Measurements from ENCODE around the gene GARIN6.
"Not testable (repeated sequence)": the region's sequence is repeated elsewhere in the genome, so short reads cannot be mapped to it uniquely, and the experiment has no call there.

Gene GARIN6

GRCh38 chr12:99647453-99647852 is at the start of gene GARIN6:
GARIN6 (plus strand) TSS chr12:99647753; CDS start chr12:99648175, 422 bp downstream.
- in situ Hi-C loops (cut with HindIII; ENCODE audit: low sequenced_read_pairs), result no loop called here

GRCh38 chr12:99598785-99599184 is 48.8 kb upstream of the GARIN6 start:
- in situ Hi-C loops (cut with HindIII; ENCODE audit: low sequenced_read_pairs), result no loop called here

GRCh38 chr12:99600388-99600787 is 47.2 kb upstream of the GARIN6 start:
- in situ Hi-C loops (cut with HindIII; ENCODE audit: low sequenced_read_pairs), result no loop called here

DNA sequence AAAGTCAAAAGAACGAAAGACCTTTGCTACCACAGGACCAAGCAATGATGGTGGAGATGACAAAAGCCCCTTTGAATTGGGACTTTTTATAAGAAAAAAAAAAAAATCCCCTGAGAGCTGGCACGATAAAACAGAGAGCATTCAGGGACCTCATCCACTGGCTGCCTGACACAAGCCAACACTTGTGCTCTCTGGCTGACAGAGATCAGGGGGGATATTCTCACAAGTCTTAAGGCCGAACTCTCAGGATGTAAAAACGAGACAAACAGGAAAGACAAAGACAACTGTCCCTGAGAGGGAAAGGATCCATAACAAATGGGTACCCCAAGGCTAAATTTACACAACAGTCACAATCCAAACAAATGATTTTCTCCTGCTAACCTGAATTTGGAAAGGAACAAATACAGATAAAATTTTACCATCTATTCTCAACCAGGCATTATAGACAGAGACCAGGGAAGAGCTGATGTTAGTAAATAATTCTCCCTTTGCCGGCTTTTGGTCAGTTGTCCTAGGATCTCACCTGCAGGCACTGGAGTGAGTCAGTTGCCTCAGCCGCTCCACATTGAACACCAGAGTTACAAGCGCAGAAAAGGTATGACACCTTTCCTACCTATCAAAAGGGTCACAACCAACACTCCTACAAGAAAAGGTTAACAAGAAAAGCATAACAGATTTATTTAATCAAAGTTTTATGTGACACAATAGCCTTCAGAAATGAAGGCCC is 37.9 kb upstream of the GARIN6 start:
- in situ Hi-C loops (cut with HindIII; ENCODE audit: low sequenced_read_pairs), result no loop called here

DNA sequence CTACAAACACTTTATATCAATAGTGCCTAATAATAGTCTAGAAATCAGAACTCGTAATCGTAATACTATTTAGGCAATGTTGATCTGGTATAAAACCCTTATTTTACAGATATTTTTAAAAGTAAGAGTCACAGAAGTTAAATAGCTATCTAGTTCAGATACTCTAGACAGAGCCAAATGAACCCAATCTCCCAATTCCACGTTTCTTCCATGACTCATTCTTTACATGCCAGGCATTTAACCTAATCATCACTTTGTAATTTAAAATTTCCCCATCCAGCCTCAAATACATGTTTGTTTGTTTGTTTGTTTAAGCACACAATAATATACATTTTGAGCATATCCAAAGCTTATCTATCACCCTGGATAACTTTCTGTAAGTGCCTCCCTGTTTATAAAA is 36.4 kb upstream of the GARIN6 start:
- in situ Hi-C loops (cut with HindIII; ENCODE audit: low sequenced_read_pairs), result no loop called here

- in situ Hi-C loops (cut with HindIII; ENCODE audit: low sequenced_read_pairs), result no loop called here
These were observed 36.0 kb upstream of the GARIN6 start for GRCh38 chr12:99611599-99611998.

GRCh38 chr12:99618657-99619056 is 28.9 kb upstream of the GARIN6 start:
- in situ Hi-C loops (cut with HindIII; ENCODE audit: low sequenced_read_pairs), result no loop called here

DNA sequence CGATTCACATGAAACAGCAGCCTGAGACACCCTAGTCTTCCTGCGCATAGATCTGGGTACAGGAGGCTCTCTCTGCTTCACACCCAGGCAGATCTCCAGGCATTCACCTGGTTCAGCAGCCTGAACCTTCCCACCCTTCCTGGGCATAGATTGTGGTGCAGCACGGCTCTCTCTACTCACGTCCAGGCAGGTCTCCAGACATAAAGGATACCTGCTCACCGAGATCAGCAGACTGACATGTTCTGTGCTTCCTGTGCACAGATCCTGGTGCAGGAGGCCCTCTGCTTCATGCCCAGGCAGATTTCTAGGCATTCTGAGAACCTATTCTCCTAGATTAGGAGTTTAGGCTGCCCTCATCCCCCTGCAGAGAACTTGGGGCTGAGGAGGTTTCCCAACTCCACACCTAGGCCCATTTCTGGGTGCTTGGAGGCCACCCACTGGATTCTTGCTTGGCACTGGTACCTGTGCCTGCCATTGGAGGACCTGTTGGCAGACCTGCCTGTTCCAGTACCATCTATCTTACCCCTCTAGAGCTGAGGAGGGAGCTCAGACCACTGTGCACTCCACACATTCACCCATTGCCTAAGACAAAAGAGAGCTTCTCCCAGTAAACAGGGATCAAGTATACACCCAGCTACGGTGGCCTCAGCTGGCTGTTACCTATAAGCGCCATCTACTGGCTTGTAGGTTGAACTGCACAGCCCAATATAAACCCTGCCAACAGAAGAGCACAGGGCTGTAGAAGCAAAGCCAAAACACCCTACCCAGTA is 28.0 kb upstream of the GARIN6 start:
- in situ Hi-C loops (cut with HindIII; ENCODE audit: low sequenced_read_pairs), result no loop called here

DNA sequence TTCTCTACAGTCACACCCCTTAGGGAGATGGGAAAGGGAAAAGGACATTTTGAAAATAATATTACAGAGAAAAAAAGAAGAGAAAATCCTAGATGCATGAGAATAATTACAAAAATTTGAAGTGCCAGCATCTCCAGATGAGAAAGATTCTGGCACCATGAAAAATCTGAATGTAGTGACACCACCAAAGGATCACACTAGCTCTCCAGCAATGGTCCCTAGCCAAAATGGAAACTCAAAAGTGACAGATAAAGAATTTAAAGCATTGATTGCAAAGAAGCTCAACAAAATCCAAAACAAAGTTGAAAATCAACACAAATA is 27.4 kb upstream of the GARIN6 start:
- in situ Hi-C loops (cut with HindIII; ENCODE audit: low sequenced_read_pairs), result no loop called here

DNA sequence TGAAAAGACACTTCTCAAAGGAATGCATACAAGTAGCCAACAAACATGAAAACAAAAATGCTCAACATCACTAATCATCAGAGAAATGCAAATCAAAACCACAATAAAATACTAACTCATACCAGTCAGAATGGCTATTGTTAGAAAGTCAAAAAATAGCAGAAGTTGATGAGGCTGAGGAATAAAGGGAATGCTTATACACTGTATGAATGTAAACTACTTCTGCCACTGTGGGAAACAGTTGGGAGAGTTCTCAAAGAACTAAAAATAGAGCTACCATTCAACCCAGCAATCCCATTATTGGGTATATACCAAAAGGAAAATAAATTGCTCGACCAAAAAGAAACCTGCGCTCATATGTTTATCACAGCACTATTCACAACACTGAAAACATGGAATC is 23.0 kb upstream of the GARIN6 start:
- in situ Hi-C loops (cut with HindIII; ENCODE audit: low sequenced_read_pairs), result not testable (repeated sequence)

- in situ Hi-C loops (cut with HindIII; ENCODE audit: low sequenced_read_pairs), result no loop called here
These were observed 20.1 kb upstream of the GARIN6 start for GRCh38 chr12:99627459-99627858.

- in situ Hi-C loops (cut with HindIII; ENCODE audit: low sequenced_read_pairs), result no loop called here
These were observed 2.9 kb upstream of the GARIN6 start for GRCh38 chr12:99644629-99645028.

DNA sequence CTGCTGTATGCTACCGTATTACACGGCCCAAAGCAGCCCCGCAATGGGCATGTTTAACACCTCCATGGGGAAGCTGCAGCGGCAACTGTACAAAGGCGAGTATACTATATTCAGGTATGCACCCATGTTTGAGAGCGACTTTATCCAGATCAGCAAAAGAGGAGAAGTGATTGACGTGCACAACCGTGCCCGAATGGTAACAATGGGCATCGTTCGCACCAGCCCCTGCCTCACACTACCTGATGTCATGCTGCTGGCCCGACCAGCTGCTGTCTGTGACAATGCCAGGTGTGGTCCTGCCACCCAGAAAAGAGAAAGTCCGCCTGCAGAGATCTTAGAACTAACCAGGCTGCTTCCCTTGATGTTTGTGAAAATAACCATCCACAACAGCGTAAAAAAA is 630 bp downstream of the GARIN6 start:
- in situ Hi-C loops (cut with HindIII; ENCODE audit: low sequenced_read_pairs), result no loop called here

- in situ Hi-C loops (cut with HindIII; ENCODE audit: low sequenced_read_pairs), result no loop called here
These were observed 2.0 kb downstream of the GARIN6 start for GRCh38 chr12:99649551-99649950.

GRCh38 chr12:99658671-99659349 is 11.3 kb downstream of the GARIN6 start:
- in situ Hi-C loops (cut with HindIII; ENCODE audit: low sequenced_read_pairs), result loop anchor here (25.0 kb wide), 1 partner anchor 622 kb away; no protein-coding TSS in a partner anchor

GRCh38 chr12:99670635-99671034 is 23.1 kb downstream of the GARIN6 start:
- in situ Hi-C loops (cut with HindIII; ENCODE audit: low sequenced_read_pairs), result loop anchor here (25.0 kb wide), 1 partner anchor 633 kb away; no protein-coding TSS in a partner anchor

GRCh38 chr12:99680276-99680675 is 32.7 kb downstream of the GARIN6 start:
- in situ Hi-C loops (cut with HindIII; ENCODE audit: low sequenced_read_pairs), result no loop called here

DNA sequence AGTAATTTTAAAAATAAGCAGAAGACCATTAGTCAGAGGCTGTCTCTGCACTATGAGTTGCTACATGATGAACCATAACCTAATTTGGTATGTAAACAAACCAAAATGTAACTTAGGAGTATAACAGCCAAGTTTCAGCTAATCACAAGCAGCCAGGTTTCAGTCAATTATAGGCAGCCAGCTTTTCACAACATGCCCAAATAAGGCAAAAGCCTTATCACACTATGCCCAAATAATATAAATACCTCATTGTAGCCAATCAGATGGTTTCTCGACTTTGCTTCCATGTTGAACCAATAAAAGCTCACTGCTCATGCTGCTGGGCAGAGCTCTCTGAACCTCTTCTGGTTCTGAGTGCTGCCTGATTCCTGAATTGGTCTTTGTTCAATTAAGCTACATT is 38.6 kb downstream of the GARIN6 start:
- in situ Hi-C loops (cut with HindIII; ENCODE audit: low sequenced_read_pairs), result no loop called here

- in situ Hi-C loops (cut with HindIII; ENCODE audit: low sequenced_read_pairs), result no loop called here
These were observed 47.5 kb downstream of the GARIN6 start for GRCh38 chr12:99695050-99695449.

Data from DLD1 (cell line).